Activated naive CD8-positive, alpha-beta T cell (primary cell): ENCODE results near the gene CAMKK2.
"Not testable (repeated sequence)": the region's sequence is repeated elsewhere in the genome, so short reads cannot be mapped to it uniquely, and the experiment has no call there.

Source experiments
- H3K27ac Mint-ChIP-seq: one replicate; pipeline ENCODE4 v1.8.0; 2021; ENCODE audit warnings: mixed read lengths
- H3K27me3 Mint-ChIP-seq: one replicate; pipeline ENCODE4 v1.8.0; 2021; ENCODE audit warnings: mixed read lengths
- H3K36me3 Mint-ChIP-seq: one replicate; pipeline ENCODE4 v1.8.0; 2021; ENCODE audit warnings: mixed read lengths
- H3K4me1 Mint-ChIP-seq: one replicate; pipeline ENCODE4 v1.8.0; 2021; ENCODE audit warnings: low read depth, mixed read lengths
- H3K4me3 Mint-ChIP-seq: one replicate; pipeline ENCODE4 v1.8.0; 2021; ENCODE audit warnings: mild to moderate bottlenecking, mixed read lengths
- H3K9me3 Mint-ChIP-seq: one replicate; pipeline ENCODE4 v1.8.0; 2021; ENCODE audit warnings: low read depth, mixed read lengths

Gene CAMKK2

GRCh38 chr12:121238086-121238485 lies 58.4 kb downstream of the CAMKK2 start:
- Mint-ChIP-seq H3K27ac (no peak overlapping the region), H3K4me1 (peaks cover 35% of the 10 kb centered on the region), H3K36me3 (no peaks in the 10 kb centered on the region), H3K4me3 (no peak overlapping the region), H3K27me3 (no peaks in the 10 kb centered on the region), H3K9me3 (no peaks in the 10 kb centered on the region)

DNA sequence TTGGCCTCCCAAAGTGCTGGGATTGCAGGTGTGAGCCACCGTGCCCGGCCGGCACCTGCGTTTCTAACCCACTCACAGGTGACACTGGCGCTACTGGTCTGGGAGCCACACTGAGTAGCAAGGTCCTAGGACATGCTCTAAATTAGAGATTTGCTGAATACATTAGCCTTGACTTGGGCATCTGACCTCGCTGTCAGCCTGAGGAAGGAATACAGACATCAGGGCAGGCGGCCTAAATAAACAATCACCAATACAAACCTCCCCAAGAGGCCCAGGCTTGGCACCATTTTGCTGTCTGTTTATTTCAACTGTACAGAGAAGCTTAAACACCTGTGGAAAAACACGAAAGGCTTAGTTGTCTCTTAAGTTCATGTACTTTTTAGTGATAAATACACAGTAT lies 59.1 kb downstream of the CAMKK2 start:
- H3K27ac Mint-ChIP-seq: no peak overlapping the region

DNA sequence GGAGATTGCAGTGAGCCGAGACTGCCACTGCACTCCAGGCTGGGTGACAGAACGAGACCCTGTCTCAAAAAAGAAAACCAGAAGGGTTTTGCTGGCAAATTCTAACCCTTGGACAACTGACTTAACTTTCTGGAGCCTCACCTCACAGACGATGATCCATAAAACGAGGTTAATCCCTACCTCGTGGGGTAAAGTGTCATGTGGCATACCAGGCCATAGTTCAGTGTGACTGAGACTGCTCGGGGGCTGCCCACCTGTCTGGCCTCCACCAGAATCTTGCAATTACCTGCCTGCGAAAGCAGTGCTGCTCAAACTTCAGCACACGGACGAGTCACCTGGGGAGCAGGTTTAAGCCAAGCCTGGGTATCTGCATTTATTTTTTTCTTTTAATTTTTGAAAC lies 59.7 kb downstream of the CAMKK2 start:
- Mint-ChIP-seq H3K27ac (no peak overlapping the region), H3K36me3 (no peaks in the 10 kb centered on the region), H3K9me3 (no peaks in the 10 kb centered on the region), H3K4me3 (no peak overlapping the region), H3K27me3 (no peaks in the 10 kb centered on the region), H3K4me1 (peaks cover 32% of the 10 kb centered on the region)

More for the DNA sequence above, 59.1 kb downstream of the CAMKK2 start:
- Mint-ChIP-seq H3K4me3 (no peak overlapping the region), H3K36me3 (no peaks in the 10 kb centered on the region), H3K9me3 (no peaks in the 10 kb centered on the region), H3K27me3 (no peaks in the 10 kb centered on the region), H3K4me1 (peaks cover 35% of the 10 kb centered on the region)

DNA sequence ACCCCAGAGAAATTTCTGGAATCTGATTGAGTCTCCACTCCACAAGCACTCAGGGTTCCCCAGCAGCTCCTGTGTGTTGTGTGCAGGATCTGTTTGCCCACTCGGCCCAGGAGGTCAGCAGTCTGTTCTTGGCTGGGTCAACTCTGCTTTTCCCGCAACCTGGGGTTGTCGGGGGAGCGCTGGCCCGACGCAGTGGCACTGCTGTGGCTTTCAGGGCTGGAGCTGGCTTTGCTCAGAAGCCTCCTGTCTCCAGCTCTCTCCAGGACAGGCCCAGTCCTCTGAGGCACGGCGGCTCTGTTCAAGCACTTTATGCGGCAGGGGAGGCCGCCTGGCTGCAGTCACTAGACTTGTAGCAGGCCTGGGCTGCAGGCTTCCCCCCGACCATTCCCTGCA lies 62.9 kb downstream of the CAMKK2 start:
- H3K9me3 Mint-ChIP-seq: no peaks in the 10 kb centered on the region
- no peaks in the 10 kb centered on the region for H3K27me3 Mint-ChIP-seq
- peaks cover 5% of the 10 kb centered on the region for H3K4me1 Mint-ChIP-seq
- H3K27ac Mint-ChIP-seq: no peak overlapping the region
- peaks cover 2% of the 10 kb centered on the region for H3K36me3 Mint-ChIP-seq
- no peak overlapping the region for H3K4me3 Mint-ChIP-seq

DNA sequence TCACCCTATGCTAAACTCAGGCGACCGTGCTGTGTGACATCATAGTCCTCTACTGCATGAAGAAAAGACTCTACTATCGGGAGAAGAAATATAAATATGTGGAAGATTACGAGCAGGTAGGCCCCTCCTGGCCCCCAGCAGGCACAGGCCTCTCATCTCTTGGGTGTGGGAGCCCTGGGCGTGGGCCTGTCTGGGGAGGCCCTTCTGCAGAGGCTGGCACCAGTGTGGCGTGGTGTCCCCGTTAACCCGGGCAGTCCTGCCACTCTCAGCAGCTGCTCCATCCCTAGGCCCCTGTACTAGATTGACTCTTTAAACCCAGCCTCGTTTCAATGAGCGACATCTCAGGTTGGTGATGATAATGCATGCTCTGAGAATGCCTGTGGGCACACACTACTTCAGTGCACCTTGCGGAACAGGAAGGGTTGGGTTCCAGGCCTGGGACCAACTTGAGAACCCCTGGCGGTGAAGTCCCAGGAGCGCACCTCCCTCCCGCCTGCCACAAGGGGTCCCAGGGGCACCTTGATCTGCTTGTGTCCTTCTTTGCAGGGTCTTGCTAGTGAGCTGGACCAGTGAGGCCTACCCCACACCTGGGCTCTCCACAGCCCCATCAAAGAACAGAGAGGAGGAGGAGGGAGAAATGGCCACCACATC lies 63.4 kb downstream of the CAMKK2 start:
- Mint-ChIP-seq H3K9me3 (no peaks in the 10 kb centered on the region), H3K27me3 (no peaks in the 10 kb centered on the region), H3K4me3 (no peak overlapping the region), H3K4me1 (peaks cover 5% of the 10 kb centered on the region), H3K27ac (no peak overlapping the region), H3K36me3 (peaks cover 2% of the 10 kb centered on the region)

DNA sequence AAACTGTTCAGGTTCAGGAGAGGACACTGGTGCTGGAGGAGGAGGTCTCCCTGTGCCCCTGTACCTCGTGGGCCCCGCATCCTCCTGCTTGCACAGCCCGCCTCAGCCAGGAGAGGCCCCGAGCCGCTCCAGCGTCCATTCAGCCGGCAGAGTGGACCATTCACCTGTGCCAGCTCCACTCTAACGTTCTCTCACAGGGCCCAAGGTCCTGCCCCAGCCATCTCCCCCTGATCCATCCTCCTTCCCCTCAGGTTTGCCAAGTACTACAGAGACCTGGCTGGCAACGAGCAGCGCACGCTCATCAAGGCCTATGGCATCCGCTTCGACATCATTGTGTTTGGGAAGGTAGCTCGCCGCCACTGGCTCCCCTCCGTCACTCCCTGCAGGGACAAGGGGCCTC lies 64.3 kb downstream of the CAMKK2 start:
- H3K4me1 Mint-ChIP-seq: peaks cover 4% of the 10 kb centered on the region
- H3K27ac Mint-ChIP-seq: no peak overlapping the region
- peaks cover 2% of the 10 kb centered on the region for H3K36me3 Mint-ChIP-seq
- no peaks in the 10 kb centered on the region for H3K27me3 Mint-ChIP-seq
- H3K4me3 Mint-ChIP-seq: no peak overlapping the region
- no peaks in the 10 kb centered on the region for H3K9me3 Mint-ChIP-seq

DNA sequence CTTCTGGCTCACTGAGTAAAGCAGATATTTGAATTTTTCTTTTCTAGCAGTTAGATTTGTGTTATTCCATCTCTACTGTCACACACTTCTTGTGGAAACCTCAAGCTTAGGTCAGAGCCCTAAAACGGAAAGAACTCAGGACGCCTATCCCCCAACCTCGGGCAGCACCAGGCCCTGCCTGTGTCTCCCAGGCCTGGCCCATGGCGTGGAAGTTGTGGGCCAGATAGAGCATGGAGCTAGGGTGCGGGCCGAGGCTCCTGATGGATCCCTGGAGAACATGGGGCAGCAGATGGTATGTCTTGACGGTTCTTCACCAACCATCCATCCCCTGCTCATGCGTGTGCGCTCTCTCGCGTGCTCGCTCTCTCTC lies 66.0 kb downstream of the CAMKK2 start:
- Mint-ChIP-seq H3K27ac (no peak overlapping the region), H3K27me3 (no peaks in the 10 kb centered on the region), H3K4me1 (peaks cover 15% of the 10 kb centered on the region), H3K9me3 (no peaks in the 10 kb centered on the region), H3K4me3 (no peak overlapping the region), H3K36me3 (peaks cover 2% of the 10 kb centered on the region)

GRCh38 chr12:121229826-121230537 lies 66.5 kb downstream of the CAMKK2 start:
- not testable (repeated sequence) for H3K27me3 Mint-ChIP-seq, H3K9me3 Mint-ChIP-seq, H3K36me3 Mint-ChIP-seq, H3K27ac Mint-ChIP-seq, H3K4me3 Mint-ChIP-seq
- peaks cover 16% of the 10 kb centered on the region for H3K4me1 Mint-ChIP-seq

GRCh38 chr12:121228919-121229665 lies 67.4 kb downstream of the CAMKK2 start:
- peaks cover 23% of the 10 kb centered on the region for H3K4me1 Mint-ChIP-seq
- no peaks in the 10 kb centered on the region for H3K9me3 Mint-ChIP-seq
- no peak overlapping the region for H3K4me3 Mint-ChIP-seq
- peaks cover 2% of the 10 kb centered on the region for H3K36me3 Mint-ChIP-seq
- no peaks in the 10 kb centered on the region for H3K27me3 Mint-ChIP-seq
- H3K27ac Mint-ChIP-seq: no peak overlapping the region

DNA sequence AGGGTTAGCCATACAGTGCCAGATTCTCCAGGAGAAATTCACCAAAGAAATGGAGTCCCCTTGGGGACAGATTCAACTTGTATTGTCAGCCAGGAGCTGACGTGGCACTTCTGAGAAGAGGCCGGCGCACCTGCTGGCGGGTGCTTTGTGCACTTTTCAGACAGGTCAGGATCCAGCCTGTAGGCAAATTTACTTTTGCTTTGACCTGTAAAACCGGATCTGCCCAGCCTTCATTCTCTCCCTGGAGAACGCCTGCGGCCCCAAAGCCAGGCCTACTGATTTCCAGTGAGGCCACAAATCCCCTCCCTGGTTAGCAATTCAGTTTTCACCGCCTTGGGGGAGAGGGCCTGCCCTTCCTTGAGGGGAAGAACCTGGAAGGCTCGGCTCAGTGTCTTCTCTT lies 69.2 kb downstream of the CAMKK2 start:
- peaks cover 39% of the 10 kb centered on the region for H3K4me1 Mint-ChIP-seq
- peaks cover 2% of the 10 kb centered on the region for H3K36me3 Mint-ChIP-seq
- H3K4me3 Mint-ChIP-seq: no peak overlapping the region

DNA sequence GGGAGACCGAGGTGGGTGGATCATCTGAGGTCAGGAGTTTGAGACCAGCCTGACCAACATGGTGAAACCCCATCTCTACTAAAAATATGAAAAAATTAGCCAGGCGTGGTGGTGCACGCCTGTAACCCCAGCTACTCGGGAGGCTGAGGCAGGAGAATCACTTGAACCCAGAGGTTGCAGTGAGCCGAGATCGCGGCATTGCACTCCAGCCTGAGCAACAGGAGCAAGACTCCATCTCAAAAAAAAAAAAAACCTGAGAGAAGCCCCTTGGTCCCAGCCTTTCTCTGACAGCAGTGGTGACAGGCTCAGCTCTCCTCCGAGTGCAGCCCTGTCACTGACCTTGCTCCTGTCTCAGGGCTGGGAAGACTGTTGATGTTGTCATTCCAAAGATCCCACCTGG lies 69.6 kb downstream of the CAMKK2 start:
- not testable (repeated sequence) for H3K36me3 Mint-ChIP-seq, H3K27ac Mint-ChIP-seq, H3K4me3 Mint-ChIP-seq, H3K9me3 Mint-ChIP-seq, H3K27me3 Mint-ChIP-seq
- peaks cover 39% of the 10 kb centered on the region for H3K4me1 Mint-ChIP-seq

More for the DNA sequence above, 69.2 kb downstream of the CAMKK2 start:
- no peaks in the 10 kb centered on the region for H3K27me3 Mint-ChIP-seq
- H3K27ac Mint-ChIP-seq: no peak overlapping the region
- no peaks in the 10 kb centered on the region for H3K9me3 Mint-ChIP-seq

GRCh38 chr12:121226399-121226798 lies 70.1 kb downstream of the CAMKK2 start:
- H3K27ac Mint-ChIP-seq: peak overlapping the region; percentile 34
- H3K4me1 Mint-ChIP-seq: peaks cover 37% of the 10 kb centered on the region
- no peaks in the 10 kb centered on the region for H3K9me3 Mint-ChIP-seq
- H3K27me3 Mint-ChIP-seq: no peaks in the 10 kb centered on the region
- no peak overlapping the region for H3K4me3 Mint-ChIP-seq
- H3K36me3 Mint-ChIP-seq: peaks cover 1% of the 10 kb centered on the region

DNA sequence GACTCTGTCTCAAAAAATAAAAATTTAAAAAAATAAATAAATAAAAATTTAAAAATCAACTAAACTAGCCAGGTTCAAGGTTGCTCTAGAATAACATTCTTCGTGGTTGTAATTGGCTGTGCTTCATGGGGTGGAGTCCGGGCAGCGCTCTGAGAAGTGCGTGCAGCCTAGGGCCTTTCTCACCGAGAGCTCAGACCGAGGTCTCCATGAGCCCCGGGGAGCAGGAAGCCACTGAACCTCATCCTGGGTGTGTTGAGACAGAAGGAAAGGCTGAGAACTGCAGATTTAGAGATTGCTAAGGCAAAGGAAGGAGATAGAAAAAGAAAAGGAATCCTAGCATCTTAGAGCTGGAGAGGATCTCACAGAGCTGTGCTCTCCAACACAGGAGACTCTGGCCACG lies 71.9 kb downstream of the CAMKK2 start:
- Mint-ChIP-seq H3K27ac (peak overlapping the region; percentile 84), H3K4me1 (peaks cover 35% of the 10 kb centered on the region), H3K9me3 (no peaks in the 10 kb centered on the region), H3K36me3 (no peaks in the 10 kb centered on the region), H3K4me3 (peak overlapping the region; percentile 59), H3K27me3 (no peaks in the 10 kb centered on the region)

GRCh38 chr12:121223292-121224285 lies 72.9 kb downstream of the CAMKK2 start:
- peak overlapping the region; percentile 84 for H3K27ac Mint-ChIP-seq
- no peaks in the 10 kb centered on the region for H3K9me3 Mint-ChIP-seq
- H3K36me3 Mint-ChIP-seq: peaks cover 2% of the 10 kb centered on the region
- peaks cover 35% of the 10 kb centered on the region for H3K4me1 Mint-ChIP-seq
- H3K4me3 Mint-ChIP-seq: no peak overlapping the region
- no peaks in the 10 kb centered on the region for H3K27me3 Mint-ChIP-seq
